Activated B cell treated with CpG ODN at 0.5 μM for 24 hours (primary cell): ENCODE data around the gene RASSF6. TPM values are rescaled to one million over a fixed set of nuclear protein-coding genes. Genes with fewer than 3 reads are reported as not detected.
"Not testable (repeated sequence)": the region's sequence is repeated elsewhere in the genome, so short reads cannot be mapped to it uniquely, and the experiment has no call there.

Experiments
- ATAC-seq: fragments of 200-7000 bp; cut with Tn5 transposase; one replicate; pipeline ENCODE4 v1.10.0; 2021; ENCODE audit warnings: low read depth, mild to moderate bottlenecking, moderate library complexity
- CTCF ChIA-PET: fragments of 350-600 bp; sonication (Branson Sonifier 250); formaldehyde crosslinking; loops from one replicate; lab custom pipeline; 2021; ENCODE audit warnings: antibody characterized with exemption; lab: Charles Lee
- POLR2A ChIA-PET: fragments of 350-600 bp; sonication (Branson Sonifier 250); formaldehyde crosslinking; loops from one replicate; lab custom pipeline; 2021; ENCODE audit warnings: antibody characterized with exemption; lab: Charles Lee
- DNase-seq: peaks from one replicate; pipeline ENCODE4 v3.0.0; 2022
- H3K27ac Mint-ChIP-seq: one replicate; pipeline ENCODE4 v1.8.0; 2020; ENCODE audit warnings: mixed read lengths
- H3K27me3 Mint-ChIP-seq: one replicate; pipeline ENCODE4 v1.8.0; 2021; ENCODE audit warnings: mixed read lengths
- H3K36me3 Mint-ChIP-seq: one replicate; pipeline ENCODE4 v1.8.0; 2021; ENCODE audit warnings: low read depth, mixed read lengths
- H3K4me1 Mint-ChIP-seq: one replicate; pipeline ENCODE4 v1.8.0; 2021; ENCODE audit warnings: mixed read lengths
- H3K4me3 Mint-ChIP-seq: one replicate; pipeline ENCODE4 v1.8.0; 2020; ENCODE audit warnings: mild to moderate bottlenecking, mixed read lengths
- H3K9me3 Mint-ChIP-seq: one replicate; pipeline ENCODE4 v1.8.0; 2020; ENCODE audit warnings: mixed read lengths
- CTCF ChIP-seq: fragments of 200-600 bp; IDR thresholded peaks from one replicate; pipeline ENCODE4 v1.8.0; 2022; ENCODE audit warnings: antibody characterized with exemption, mild to moderate bottlenecking
- intact Hi-C: fragments of 100-400 bp; cut with micrococcal nuclease; formaldehyde crosslinking; loops from one replicate; pipeline ENCODE4 v1.15.1; 2024
- total RNA-seq: library from RNA; stranded (reverse); gene quantifications from 2 replicates; pipeline ENCODE4 v1.2.3, GENCODE V29; 2022

Gene RASSF6
- total RNA-seq, 1 donor from 2014 or later, result 4.0 TPM

- TF ChIP-seq CTCF, result no peak
- intact Hi-C loops, result loop anchor here (5.0 to 10.0 kb wide), 4 partner anchors 213 to 1353 kb away; partner anchors contain the start of genes AFP and ANKRD17
- Mint-ChIP-seq H3K4me3 (no peak overlapping the region), H3K9me3 (no peaks in the 10 kb centered on the region), H3K27ac (no peak overlapping the region), H3K4me1 (no peaks in the 10 kb centered on the region), H3K36me3 (no peaks in the 10 kb centered on the region), H3K27me3 (no peaks in the 10 kb centered on the region)
- DNase-seq, result no peak
- no peak for ATAC-seq
- ChIA-PET CTCF (interaction anchor here (5.5 kb wide), 1 partner anchor 77 kb away, joined by 100 read pairs; no protein-coding TSS in a partner anchor), POLR2A (no interaction called here)
Observed at GRCh38 chr4:73650250-73650649, 30.0 kb upstream of the RASSF6 start.

GRCh38 chr4:73648478-73648877 is 28.2 kb upstream of the RASSF6 start:
- no peak for DNase-seq
- intact Hi-C loops, result no loop called here
- Mint-ChIP-seq H3K27me3 (no peaks in the 10 kb centered on the region), H3K36me3 (no peaks in the 10 kb centered on the region), H3K4me1 (no peaks in the 10 kb centered on the region), H3K9me3 (no peaks in the 10 kb centered on the region), H3K27ac (no peak overlapping the region), H3K4me3 (no peak overlapping the region)
- TF ChIP-seq CTCF, result no peak
- CTCF ChIA-PET, result interaction anchor here (1.4 kb wide), 1 partner anchor 75 kb away, joined by 6 read pairs; no protein-coding TSS in a partner anchor
- POLR2A ChIA-PET, result no interaction called here
- no peak for ATAC-seq

GRCh38 chr4:73646117-73646516 is 25.9 kb upstream of the RASSF6 start:
- TF ChIP-seq CTCF, result no peak
- ChIA-PET CTCF (no interaction called here), POLR2A (no interaction called here)
- no peaks in the 10 kb centered on the region for H3K4me1 Mint-ChIP-seq
- no peak for ATAC-seq
- no peaks in the 10 kb centered on the region for H3K36me3 Mint-ChIP-seq
- H3K4me3 Mint-ChIP-seq, result no peak overlapping the region
- no peaks in the 10 kb centered on the region for H3K9me3 Mint-ChIP-seq
- DNase-seq, result no peak
- H3K27ac Mint-ChIP-seq, result no peak overlapping the region
- intact Hi-C loops, result no loop called here
- H3K27me3 Mint-ChIP-seq, result no peaks in the 10 kb centered on the region

GRCh38 chr4:73631565-73632226 is 11.5 kb upstream of the RASSF6 start:
- H3K36me3 Mint-ChIP-seq, result no peaks in the 10 kb centered on the region
- no peak for TF ChIP-seq CTCF
- no peaks in the 10 kb centered on the region for H3K27me3 Mint-ChIP-seq
- ChIA-PET POLR2A (no interaction called here), CTCF (no interaction called here)
- H3K9me3 Mint-ChIP-seq, result peaks cover 7% of the 10 kb centered on the region
- intact Hi-C loops, result no loop called here
- ATAC-seq, result no peak
- H3K4me1 Mint-ChIP-seq, result no peaks in the 10 kb centered on the region
- no peak for DNase-seq
- H3K27ac Mint-ChIP-seq, result no peak overlapping the region
- no peak overlapping the region for H3K4me3 Mint-ChIP-seq

GRCh38 chr4:73628834-73629233 is 8.6 kb upstream of the RASSF6 start:
- H3K27me3 Mint-ChIP-seq, H3K4me3 Mint-ChIP-seq, intact Hi-C loops, DNase-seq, H3K36me3 Mint-ChIP-seq, H3K27ac Mint-ChIP-seq, ATAC-seq, H3K4me1 Mint-ChIP-seq, H3K9me3 Mint-ChIP-seq, CTCF ChIA-PET, POLR2A ChIA-PET: not testable (repeated sequence)

- POLR2A ChIA-PET, result no interaction called here
- CTCF ChIA-PET, result no interaction called here
- no peak for DNase-seq
- Mint-ChIP-seq H3K36me3 (no peaks in the 10 kb centered on the region), H3K9me3 (no peaks in the 10 kb centered on the region), H3K4me1 (peaks cover 25% of the 10 kb centered on the region), H3K27me3 (peaks cover 6% of the 10 kb centered on the region), H3K27ac (no peak overlapping the region), H3K4me3 (no peak overlapping the region)
- no peak for ATAC-seq
- TF ChIP-seq CTCF, result no peak
- intact Hi-C loops, result no loop called here
Observed at GRCh38 chr4:73621357-73621756, 1.1 kb upstream of the RASSF6 start.
